DND-41 (cell line): ENCODE data around the gene MMP17.

Experiments
- ATAC-seq: fragments of 200-7000 bp; cut with Tn5 transposase; 3 replicates; pipeline ENCODE4 v1.9.1; 2021; ENCODE audit warnings: low read depth; ENCODE audit not compliant: insufficient read depth
- DNase-seq: peaks from one replicate; pipeline ENCODE4 v3.0.0-alpha.2; 2020
- H2AFZ ChIP-seq: 2 replicates; pipeline ENCODE4 v1.6.0; 2012; ENCODE audit warnings: low read depth, low read length
- H3K27ac ChIP-seq: 2 replicates; pipeline ENCODE4 v1.5.1; 2012; ENCODE audit warnings: low read length, inconsistent platforms
- H3K27me3 ChIP-seq: fragments of 200-600 bp; sonication (generic); 2 replicates; pipeline ENCODE4 v1.6.0; 2012; ENCODE audit warnings: low read length, mild to moderate bottlenecking, inconsistent platforms; ENCODE audit not compliant: insufficient read depth, poor library complexity
- H3K36me3 ChIP-seq: 2 replicates; pipeline ENCODE4 v1.5.1; 2012; ENCODE audit warnings: low read length, inconsistent platforms; ENCODE audit not compliant: insufficient read depth
- H3K4me1 ChIP-seq: 2 replicates; pipeline ENCODE4 v1.5.1; 2012; ENCODE audit warnings: mild to moderate bottlenecking, low read length; ENCODE audit not compliant: insufficient read depth
- H3K4me2 ChIP-seq: 2 replicates; pipeline ENCODE4 v1.6.0; 2012; ENCODE audit warnings: mild to moderate bottlenecking, moderate library complexity, low read length, inconsistent platforms; ENCODE audit not compliant: insufficient read depth
- H3K4me3 ChIP-seq, 2 experiments: fragments of 200-600 bp in 1 of 2; shearing (Covaris generic) in 1 of 2; 2 replicates each; pipeline ENCODE4 v1.5.1; 2012 to 2016; ENCODE audit warnings: inconsistent platforms in 2 of 2, low read length in 2 of 2, mild to moderate bottlenecking in 2 of 2, low read depth in 1 of 2, moderate library complexity in 1 of 2
- H3K79me2 ChIP-seq: 2 replicates; pipeline ENCODE4 v1.6.0; 2012; ENCODE audit warnings: low read length, inconsistent platforms; ENCODE audit not compliant: insufficient read depth
- H3K9ac ChIP-seq: 2 replicates; pipeline ENCODE4 v1.6.0; 2012; ENCODE audit warnings: low read depth, mild to moderate bottlenecking, inconsistent platforms, low read length, moderate library complexity
- H3K9me3 ChIP-seq: 2 replicates; pipeline ENCODE4 v1.5.1; 2012; ENCODE audit warnings: low read length, moderate library complexity, mild to moderate bottlenecking, inconsistent platforms; ENCODE audit not compliant: insufficient read depth, severe bottlenecking
- H4K20me1 ChIP-seq: 2 replicates; pipeline ENCODE4 v1.6.0; 2012; ENCODE audit warnings: low read length; ENCODE audit not compliant: insufficient read depth
- CTCF ChIP-seq: IDR thresholded peaks from 2 replicates; pipeline ENCODE4 v1.5.1; 2012; ENCODE audit warnings: borderline replicate concordance, low read length, moderate library complexity, mild to moderate bottlenecking; ENCODE audit not compliant: poor library complexity, severe bottlenecking; ENCODE audit errors: extremely low read depth
- EZH2 ChIP-seq: IDR thresholded peaks from 3 replicates; pipeline ENCODE4 v1.6.1; 2012; ENCODE audit warnings: borderline replicate concordance, low read depth, mild to moderate bottlenecking, moderate library complexity, low read length, inconsistent platforms; ENCODE audit not compliant: severe bottlenecking

The MMP17 gene

GRCh38 chr12:131826097-131826928 lies 1.9 kb upstream of the MMP17 start:
- H3K4me2 ChIP-seq: no peak overlapping the region
- DNase-seq (no peak), ATAC-seq (no peak)
- H3K36me3 ChIP-seq: no peaks in the 10 kb centered on the region
- no peaks in the 10 kb centered on the region for H3K79me2 ChIP-seq
- no peak overlapping the region for H3K27ac ChIP-seq
- H3K9ac ChIP-seq: no peak overlapping the region
- no peak overlapping the region for H2AFZ ChIP-seq
- no peak for TF ChIP-seq CTCF
- no peak for TF ChIP-seq EZH2
- no peaks in the 10 kb centered on the region for H3K9me3 ChIP-seq
- no peak overlapping the region for H3K4me3 ChIP-seq
- no peaks in the 10 kb centered on the region for H3K27me3 ChIP-seq
- H3K4me1 ChIP-seq: no peaks in the 10 kb centered on the region
- H4K20me1 ChIP-seq: no peaks in the 10 kb centered on the region; the same call in 1 of the 2 replicates

GRCh38 chr12:131828671-131829355 lies 620 bp downstream of the MMP17 start:
- H4K20me1 ChIP-seq: no peaks in the 10 kb centered on the region; the same call in 1 of the 2 replicates
- ATAC-seq (no peak), DNase-seq (no peak)
- no peak overlapping the region for H2AFZ ChIP-seq
- H3K27me3 ChIP-seq: no peaks in the 10 kb centered on the region
- H3K4me1 ChIP-seq: no peaks in the 10 kb centered on the region
- no peak overlapping the region for H3K4me2 ChIP-seq
- no peak overlapping the region for H3K9ac ChIP-seq
- H3K27ac ChIP-seq: no peak overlapping the region
- H3K36me3 ChIP-seq: no peaks in the 10 kb centered on the region
- H3K9me3 ChIP-seq: no peaks in the 10 kb centered on the region
- no peaks in the 10 kb centered on the region for H3K79me2 ChIP-seq
- no peak overlapping the region for H3K4me3 ChIP-seq
- TF ChIP-seq CTCF (no peak), EZH2 (no peak)

- Histone ChIP-seq H3K4me3 (no peak overlapping the region), H3K4me2 (no peak overlapping the region)
Measured at GRCh38 chr12:131829356-131829747, 1.2 kb downstream of the MMP17 start.

More at GRCh38 chr12:131829356-131829747, 1.2 kb downstream of the MMP17 start:
- TF ChIP-seq CTCF: no peak
- TF ChIP-seq EZH2: no peak
- H4K20me1 ChIP-seq: no peaks in the 10 kb centered on the region; the same call in 1 of the 2 replicates
- no peak for DNase-seq
- no peak overlapping the region for H3K27ac ChIP-seq
- no peaks in the 10 kb centered on the region for H3K79me2 ChIP-seq
- H2AFZ ChIP-seq: no peak overlapping the region
- no peaks in the 10 kb centered on the region for H3K9me3 ChIP-seq
- no peaks in the 10 kb centered on the region for H3K4me1 ChIP-seq
- no peak for ATAC-seq
- no peaks in the 10 kb centered on the region for H3K36me3 ChIP-seq
- no peaks in the 10 kb centered on the region for H3K27me3 ChIP-seq
- H3K9ac ChIP-seq: no peak overlapping the region
